Measurements from ENCODE around the gene RAB40C.

Gene RAB40C

DNA sequence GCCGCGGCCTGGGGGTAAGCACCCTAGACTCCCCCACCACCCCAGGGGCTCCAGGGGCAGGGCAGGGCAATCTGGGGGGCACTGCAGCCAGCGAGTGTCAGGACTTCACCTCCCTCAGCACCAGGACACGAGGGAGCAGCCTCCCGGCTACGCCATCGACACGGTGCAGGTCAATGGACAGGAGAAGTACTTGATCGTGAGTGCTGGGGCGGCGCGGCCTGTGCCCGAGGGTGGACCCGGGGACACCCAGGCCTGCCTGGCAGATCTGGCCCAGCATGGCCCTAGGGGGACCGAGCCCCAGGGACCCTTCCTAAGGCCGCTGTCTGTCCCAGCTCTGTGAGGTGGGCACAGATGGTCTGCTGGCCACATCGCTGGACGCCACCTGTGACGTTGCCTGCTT is 82.5 kb downstream of the RAB40C start:
- no peak for DNase-seq

GRCh38 chr16:672851-673250 is 83.0 kb downstream of the RAB40C start:
- no peak for DNase-seq

DNA sequence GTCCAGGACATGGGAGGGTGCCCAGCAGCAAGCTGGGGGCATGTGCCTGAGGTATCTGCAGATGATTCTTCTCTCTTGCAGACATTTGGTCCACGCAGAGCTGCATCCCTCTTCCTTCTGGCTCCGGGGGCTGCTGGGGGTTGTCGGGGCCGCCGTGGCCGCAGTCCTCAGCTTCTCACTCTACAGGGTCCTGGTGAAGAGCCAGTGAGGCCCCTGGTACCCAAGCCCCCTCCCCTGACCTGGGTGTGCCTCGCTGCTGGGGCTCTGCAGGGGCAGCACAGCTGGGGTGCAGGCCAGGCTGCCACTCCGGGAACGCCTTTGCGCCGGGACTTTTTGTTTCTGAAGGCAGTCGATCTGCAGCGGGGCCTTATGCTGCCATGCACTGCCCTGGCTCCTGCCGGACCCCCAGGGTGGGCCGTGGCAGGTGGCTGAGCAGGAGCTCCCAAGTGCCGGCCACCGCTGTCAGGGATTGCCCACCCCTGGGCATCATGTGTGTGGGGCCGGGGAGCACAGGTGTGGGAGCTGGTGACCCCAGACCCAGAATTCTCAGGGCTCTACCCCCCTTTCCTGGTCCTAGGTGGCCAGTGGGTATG is 83.6 kb downstream of the RAB40C start:
- DNase-seq, result no peak

DNA sequence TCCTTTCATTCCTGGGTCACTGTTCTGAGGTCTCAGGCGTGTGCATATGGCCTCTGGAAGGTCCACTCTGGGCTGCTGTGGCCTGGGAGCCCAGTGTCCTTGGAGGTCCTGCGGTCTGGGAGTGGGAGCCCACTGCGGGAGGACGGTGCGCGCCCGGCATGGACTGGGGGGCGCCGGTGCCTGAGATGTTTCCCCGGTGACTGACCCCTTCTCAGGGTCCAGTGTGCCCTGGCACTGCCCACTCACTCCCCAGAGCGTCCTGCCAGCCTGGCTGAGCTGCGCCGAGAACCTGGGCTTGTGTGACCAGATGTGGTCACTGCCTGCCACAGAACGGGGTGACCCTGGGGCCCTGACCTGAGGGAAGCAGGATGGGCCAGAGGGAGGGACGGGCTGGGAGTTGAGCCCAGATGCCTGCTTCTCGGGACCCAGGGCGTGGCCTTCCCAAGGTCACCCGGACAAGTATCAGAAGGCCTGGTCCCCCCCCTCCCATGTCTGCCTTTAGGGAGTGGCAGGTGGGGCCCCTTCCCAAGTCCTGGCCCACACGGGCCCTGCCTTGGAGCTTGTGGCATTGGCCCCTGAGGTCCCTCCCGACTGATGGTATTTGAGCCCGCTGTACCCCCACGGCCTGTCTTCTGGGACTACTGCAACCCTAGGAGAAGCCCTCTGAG is 84.5 kb downstream of the RAB40C start:
- DNase-seq, result no peak

DNA sequence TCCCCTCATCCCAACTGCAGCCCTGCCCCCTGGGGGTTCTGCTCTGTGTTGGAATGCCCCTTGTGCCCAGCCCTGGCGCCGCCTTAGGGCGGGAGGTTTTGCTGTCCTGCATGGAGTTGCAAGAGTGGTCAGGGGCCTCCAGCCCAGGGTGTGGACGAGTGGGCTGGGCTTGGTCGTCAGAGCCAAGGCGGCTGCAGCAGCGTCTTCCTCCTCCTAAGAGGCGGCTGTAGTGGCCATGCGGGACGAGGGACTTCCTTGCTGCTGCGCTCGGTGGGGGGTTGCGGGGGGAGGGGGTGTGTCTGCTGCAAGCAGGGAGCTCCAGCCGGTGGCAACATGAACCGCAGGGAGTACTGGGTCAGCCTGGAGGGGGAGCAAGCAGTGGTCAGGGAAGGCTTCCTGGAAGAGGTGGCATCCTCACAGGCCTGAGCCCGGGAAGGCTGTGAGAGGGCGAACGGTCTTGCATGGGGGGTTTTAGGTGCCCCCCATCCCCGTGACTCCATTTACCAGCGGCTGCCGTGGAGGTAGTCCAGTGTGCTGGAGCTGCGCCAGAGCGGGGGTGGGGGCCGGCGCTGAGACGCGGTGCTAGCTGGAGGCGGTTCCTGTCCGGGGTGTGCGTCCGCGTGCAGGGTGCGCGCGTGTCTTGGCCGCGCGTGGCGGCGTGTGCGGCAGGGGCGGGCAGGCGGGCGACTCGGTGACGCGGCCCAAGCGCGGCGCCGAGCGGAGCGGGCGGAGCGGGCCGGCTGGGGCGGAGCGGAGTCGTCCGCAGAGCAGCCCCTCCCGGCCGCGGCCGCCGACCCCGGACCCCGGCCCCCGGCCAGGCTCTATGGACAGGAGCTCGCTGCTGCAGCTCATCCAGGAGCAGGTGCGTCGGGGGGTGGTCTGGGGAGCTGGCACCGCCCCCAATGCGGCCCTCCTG is 85.4 kb downstream of the RAB40C start, which contains the start of gene RHBDL1:
Gene RHBDL1, plus strand, starts transcription at position 704 of the 916 bp plus-strand sequence. Its CDS starts 120 bp downstream, at position 824.
- no peak for DNase-seq

DNA sequence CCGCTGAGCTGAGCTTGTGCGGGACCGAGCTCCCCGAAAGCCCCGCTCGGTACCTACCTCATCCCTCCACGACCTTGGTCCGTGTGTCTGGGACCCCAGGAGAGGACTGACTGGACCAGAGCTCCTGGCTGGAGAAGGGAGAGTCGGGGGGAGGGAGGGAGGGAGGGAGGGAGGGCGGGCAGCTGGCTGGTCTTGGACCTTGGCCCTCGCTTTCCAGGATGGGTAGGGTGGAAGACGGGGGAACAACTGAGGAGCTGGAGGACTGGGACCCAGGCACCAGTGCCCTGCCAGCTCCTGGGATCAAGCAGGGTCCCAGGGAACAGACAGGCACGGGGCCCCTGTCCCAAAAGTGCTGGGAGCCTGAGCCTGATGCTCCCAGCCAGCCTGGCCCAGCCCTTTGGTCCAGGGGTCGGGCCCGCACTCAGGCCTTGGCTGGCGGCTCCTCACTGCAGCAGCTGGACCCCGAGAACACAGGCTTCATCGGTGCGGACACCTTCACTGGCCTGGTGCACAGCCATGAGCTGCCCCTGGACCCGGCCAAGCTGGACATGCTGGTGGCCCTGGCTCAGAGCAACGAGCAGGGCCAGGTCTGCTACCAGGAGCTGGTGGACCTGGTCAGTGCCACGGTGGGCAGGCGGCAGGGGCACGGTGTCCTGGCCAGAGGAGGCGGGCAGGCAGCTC is 86.2 kb downstream of the RAB40C start:
- no peak for DNase-seq

DNA sequence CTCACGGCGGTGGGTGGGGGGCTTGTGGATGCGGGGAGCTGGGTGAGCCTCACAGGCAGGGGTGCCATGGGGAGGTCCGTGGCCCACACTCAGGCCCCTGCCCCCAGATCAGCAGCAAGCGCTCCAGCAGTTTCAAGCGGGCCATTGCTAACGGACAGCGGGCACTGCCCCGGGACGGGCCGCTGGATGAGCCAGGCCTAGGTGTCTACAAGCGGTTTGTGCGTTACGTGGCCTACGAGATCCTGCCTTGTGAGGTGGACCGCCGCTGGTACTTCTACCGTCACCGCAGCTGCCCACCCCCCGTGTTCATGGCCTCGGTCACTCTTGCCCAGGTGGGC is 86.7 kb downstream of the RAB40C start:
- DNase-seq, result no peak

GRCh38 chr16:676913-677312 is 87.0 kb downstream of the RAB40C start:
- no peak for DNase-seq

GRCh38 chr16:677316-678190 is 87.7 kb downstream of the RAB40C start:
- no peak for DNase-seq

- no peak for DNase-seq
These were observed 88.5 kb downstream of the RAB40C start for GRCh38 chr16:678209-678857.

Measured in stimulated activated CD4-positive, alpha-beta T cell treated with anti-CD3 and anti-CD28 coated beads, Interleukin-2, amount 100 ng/mL, for 48 hours (primary cell).